HG02610 (cell line): ENCODE measurements around the gene TM7SF3.
"Not testable (repeated sequence)": the region's sequence is repeated elsewhere in the genome, so short reads cannot be mapped to it uniquely, and the experiment has no call there.

Experiments
- ATAC-seq: cut with Tn5 transposase; IDR thresholded peaks from one replicate; pipeline ENCODE4 v1.9.1; 2021; ENCODE audit warnings: mild to moderate bottlenecking, moderate library complexity; ENCODE audit not compliant: unreplicated experiment

Gene TM7SF3

GRCh38 chr12:27017163-27017823, 3.1 kb upstream of the TM7SF3 start:
- ATAC-seq: not testable (repeated sequence)

- ATAC-seq: no peak
Observed at GRCh38 chr12:27015730-27016076, 1.5 kb upstream of the TM7SF3 start.

- ATAC-seq: no peak
Observed at GRCh38 chr12:27014859-27015729, 910 bp upstream of the TM7SF3 start.

- peak; percentile 4 for ATAC-seq
Observed at GRCh38 chr12:27013611-27014084, 536 bp downstream of the TM7SF3 start.

- ATAC-seq: no peak
Observed at GRCh38 chr12:27012982-27013255, 1.3 kb downstream of the TM7SF3 start.

- ATAC-seq: no peak
Observed at GRCh38 chr12:27012239-27012981, 1.8 kb downstream of the TM7SF3 start.

GRCh38 chr12:27009881-27010301, 4.3 kb downstream of the TM7SF3 start:
- no peak for ATAC-seq

- no peak for ATAC-seq
Observed at GRCh38 chr12:27008081-27008480, 6.1 kb downstream of the TM7SF3 start.

GRCh38 chr12:27006797-27007467, 7.3 kb downstream of the TM7SF3 start:
- no peak for ATAC-seq

- no peak for ATAC-seq
Observed at GRCh38 chr12:27005495-27005894, 8.7 kb downstream of the TM7SF3 start.

- ATAC-seq: no peak
Observed at GRCh38 chr12:27003421-27004381, 10.5 kb downstream of the TM7SF3 start.

- ATAC-seq: no peak
Observed at GRCh38 chr12:27002141-27002540, 12.0 kb downstream of the TM7SF3 start.

- ATAC-seq: no peak
Observed at GRCh38 chr12:27001663-27002062, 12.5 kb downstream of the TM7SF3 start.

GRCh38 chr12:27000961-27001360, 13.2 kb downstream of the TM7SF3 start:
- ATAC-seq: no peak

GRCh38 chr12:26997003-26997402, 17.2 kb downstream of the TM7SF3 start:
- ATAC-seq: no peak

GRCh38 chr12:26995706-26996105, 18.5 kb downstream of the TM7SF3 start:
- no peak for ATAC-seq

- no peak for ATAC-seq
Observed at GRCh38 chr12:26994109-26994508, 20.1 kb downstream of the TM7SF3 start.

- no peak for ATAC-seq
Observed at GRCh38 chr12:26991826-26992225, 22.4 kb downstream of the TM7SF3 start.

GRCh38 chr12:26989873-26990272, 24.3 kb downstream of the TM7SF3 start:
- ATAC-seq: no peak

GRCh38 chr12:26988703-26989102, 25.5 kb downstream of the TM7SF3 start:
- no peak for ATAC-seq
